H7 (cell line): ENCODE data around the gene NANOS3. TPM values are rescaled to one million over a fixed set of nuclear protein-coding genes. Genes with fewer than 3 reads are reported as not detected.

Source experiments
- DNase-seq: peaks from one replicate; pipeline ENCODE4 v3.0.0; 2012
- H3K27me3 ChIP-seq: 2 replicates; pipeline ENCODE4 v1.6.0; 2011; ENCODE audit warnings: mild to moderate bottlenecking, low read length; ENCODE audit not compliant: control insufficient read depth, insufficient read depth
- H3K36me3 ChIP-seq: replicated peaks from 2 replicates; pipeline ENCODE4 v1.5.1; 2011; ENCODE audit warnings: low read length; ENCODE audit not compliant: control insufficient read depth, insufficient read depth
- H3K4me3 ChIP-seq: 2 replicates; pipeline ENCODE4 v1.5.1; 2011; ENCODE audit warnings: low read depth, mild to moderate bottlenecking, control low read depth, low read length, moderate library complexity; ENCODE audit not compliant: insufficient read depth
- total RNA-seq: library from RNA; depleted of rRNA; stranded (reverse); fragments of >200 nt; shearing (Covaris generic); gene quantifications from 2 replicates; pipeline ENCODE4 v1.2.3, GENCODE V29; 2014

NANOS3 gene
- total RNA-seq, 1 experiment from 2014 or later: not detected

GRCh38 chr19:13840305-13841085 lies 36.4 kb upstream of the NANOS3 start:
- no peaks in the 10 kb centered on the region for H3K36me3 ChIP-seq
- no peaks in the 10 kb centered on the region for H3K27me3 ChIP-seq
- H3K4me3 ChIP-seq: no peak overlapping the region; the same call in 1 of the 2 replicates
- DNase-seq: peak; percentile 43

GRCh38 chr19:13841086-13841961 lies 35.6 kb upstream of the NANOS3 start:
- Histone ChIP-seq H3K4me3 (peak overlapping the region; percentile 77), H3K27me3 (no peaks in the 10 kb centered on the region), H3K36me3 (no peaks in the 10 kb centered on the region)
- DNase-seq: peak; percentile 52

GRCh38 chr19:13841962-13842290 lies 35.0 kb upstream of the NANOS3 start:
- H3K36me3 ChIP-seq: no peaks in the 10 kb centered on the region
- no peaks in the 10 kb centered on the region for H3K27me3 ChIP-seq
- peak; percentile 69 for DNase-seq
- peak overlapping the region; percentile 77 for H3K4me3 ChIP-seq

- Histone ChIP-seq H3K36me3 (no peaks in the 10 kb centered on the region), H3K4me3 (peak overlapping the region; percentile 77), H3K27me3 (no peaks in the 10 kb centered on the region)
- peak; percentile 95 for DNase-seq
These were observed 34.4 kb upstream of the NANOS3 start for GRCh38 chr19:13842291-13843103.

GRCh38 chr19:13843104-13843921 lies 33.6 kb upstream of the NANOS3 start:
- H3K27me3 ChIP-seq: no peaks in the 10 kb centered on the region
- DNase-seq: peak; percentile 83
- H3K4me3 ChIP-seq: peak overlapping the region; percentile 77
- H3K36me3 ChIP-seq: no peaks in the 10 kb centered on the region

- H3K4me3 ChIP-seq: no peak overlapping the region
- peak; percentile 58 for DNase-seq
- H3K36me3 ChIP-seq: no peaks in the 10 kb centered on the region
- H3K27me3 ChIP-seq: no peaks in the 10 kb centered on the region
These were observed 32.8 kb upstream of the NANOS3 start for GRCh38 chr19:13844130-13844631.

- DNase-seq: peak; percentile 98
- H3K4me3 ChIP-seq: peak overlapping the region; percentile 61
- H3K36me3 ChIP-seq: no peaks in the 10 kb centered on the region
- H3K27me3 ChIP-seq: no peaks in the 10 kb centered on the region
These were observed 30.2 kb upstream of the NANOS3 start for GRCh38 chr19:13846557-13847406.

GRCh38 chr19:13847407-13848339 lies 29.3 kb upstream of the NANOS3 start:
- Histone ChIP-seq H3K4me3 (peak overlapping the region; percentile 61), H3K36me3 (no peaks in the 10 kb centered on the region)
- DNase-seq: peak; percentile 97

GRCh38 chr19:13848340-13848677 lies 28.6 kb upstream of the NANOS3 start:
- DNase-seq: peak; percentile 30
- Histone ChIP-seq H3K27me3 (no peaks in the 10 kb centered on the region), H3K4me3 (no peak overlapping the region), H3K36me3 (no peaks in the 10 kb centered on the region)

More at GRCh38 chr19:13847407-13848339, 29.3 kb upstream of the NANOS3 start:
- no peaks in the 10 kb centered on the region for H3K27me3 ChIP-seq

GRCh38 chr19:13848798-13849676 lies 27.9 kb upstream of the NANOS3 start:
- peak; percentile 33 for DNase-seq
- Histone ChIP-seq H3K36me3 (no peaks in the 10 kb centered on the region), H3K4me3 (no peak overlapping the region), H3K27me3 (no peaks in the 10 kb centered on the region)

GRCh38 chr19:13849991-13850909 lies 26.7 kb upstream of the NANOS3 start:
- Histone ChIP-seq H3K27me3 (no peaks in the 10 kb centered on the region), H3K36me3 (no peaks in the 10 kb centered on the region), H3K4me3 (peak overlapping the region; percentile 37)
- peak; percentile 94 for DNase-seq
